Measurements from ENCODE around the gene ITGA1.

DNA sequence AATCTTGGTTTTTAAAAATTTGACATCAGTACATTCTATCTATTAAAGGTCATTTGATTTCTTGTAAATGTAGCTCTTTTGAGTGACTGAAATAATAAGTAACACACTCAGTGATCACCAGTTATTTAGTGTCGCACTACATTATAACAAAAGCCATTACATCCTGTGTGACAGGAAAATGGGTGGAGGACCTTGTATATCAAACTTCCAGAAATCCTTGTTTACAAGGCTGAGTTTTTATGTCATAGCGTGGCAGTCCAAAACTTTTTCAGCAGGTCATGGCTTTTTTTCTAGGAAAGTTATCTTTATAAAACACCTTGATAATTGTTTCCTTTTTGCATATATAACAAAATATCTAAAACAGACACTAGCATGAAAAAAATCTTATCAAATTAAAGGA is 14.4 kb upstream of the ITGA1 start:
- TF ChIP-seq, protein P1, sequence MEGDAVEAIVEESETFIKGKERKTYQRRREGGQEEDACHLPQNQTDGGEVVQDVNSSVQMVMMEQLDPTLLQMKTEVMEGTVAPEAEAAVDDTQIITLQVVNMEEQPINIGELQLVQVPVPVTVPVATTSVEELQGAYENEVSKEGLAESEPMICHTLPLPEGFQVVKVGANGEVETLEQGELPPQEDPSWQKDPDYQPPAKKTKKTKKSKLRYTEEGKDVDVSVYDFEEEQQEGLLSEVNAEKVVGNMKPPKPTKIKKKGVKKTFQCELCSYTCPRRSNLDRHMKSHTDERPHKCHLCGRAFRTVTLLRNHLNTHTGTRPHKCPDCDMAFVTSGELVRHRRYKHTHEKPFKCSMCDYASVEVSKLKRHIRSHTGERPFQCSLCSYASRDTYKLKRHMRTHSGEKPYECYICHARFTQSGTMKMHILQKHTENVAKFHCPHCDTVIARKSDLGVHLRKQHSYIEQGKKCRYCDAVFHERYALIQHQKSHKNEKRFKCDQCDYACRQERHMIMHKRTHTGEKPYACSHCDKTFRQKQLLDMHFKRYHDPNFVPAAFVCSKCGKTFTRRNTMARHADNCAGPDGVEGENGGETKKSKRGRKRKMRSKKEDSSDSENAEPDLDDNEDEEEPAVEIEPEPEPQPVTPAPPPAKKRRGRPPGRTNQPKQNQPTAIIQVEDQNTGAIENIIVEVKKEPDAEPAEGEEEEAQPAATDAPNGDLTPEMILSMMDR (IDR thresholded peaks at IDR 0.05): no peak
- no peak for TF ChIP-seq POLR2A (IDR thresholded peaks at IDR 0.05)
